HepG2 (cell line): ENCODE data around the gene VSTM2A. TPM values are rescaled to one million over a fixed set of nuclear protein-coding genes. Genes with fewer than 3 reads are reported as not detected.
A peak's percentile ranks its signal among the peaks of the same experiment; 100 is the strongest.

Experiments used
- ATM ChIP-seq: fragments of 450-650 bp; IDR thresholded peaks from 2 replicates; pipeline ENCODE4 v1.7.1; 2017; ENCODE audit warnings: mild to moderate bottlenecking, borderline replicate concordance
- CTCF ChIP-seq: sonication (generic); formaldehyde crosslinking; IDR thresholded peaks from 2 replicates; pipeline ENCODE4 v1.5.0; 2020; ENCODE audit warnings: mild to moderate bottlenecking, missing genetic modification reagents, moderate library complexity
- EP300 ChIP-seq, 3 experiments: sonication (generic) in 1 of 3; formaldehyde crosslinking in 1 of 3; IDR thresholded peaks; 2 replicates each; pipeline versions ENCODE4 v1.5.1 to v1.6.1; 2011 to 2020; ENCODE audit warnings: low read depth in 2 of 3, low read length in 2 of 3, borderline replicate concordance in 1 of 3, improper control_type of control experiment in 1 of 3, mild to moderate bottlenecking in 1 of 3, missing genetic modification reagents in 1 of 3, moderate library complexity in 1 of 3
- GFI1 ChIP-seq: sonication (generic); formaldehyde crosslinking; IDR thresholded peaks from 2 replicates; pipeline ENCODE4 v1.5.0; 2020; ENCODE audit warnings: missing genetic modification reagents, mild to moderate bottlenecking, borderline replicate concordance
- KDM5B ChIP-seq: sonication (generic); formaldehyde crosslinking; IDR thresholded peaks from 2 replicates; pipeline ENCODE4 v1.4.0; 2020; ENCODE audit warnings: missing genetic modification reagents, mild to moderate bottlenecking, borderline replicate concordance
- LRRFIP1 ChIP-seq: sonication (generic); formaldehyde crosslinking; conservative IDR thresholded peaks from 2 replicates; pipeline ENCODE4 v1.4.0; 2020; ENCODE audit warnings: missing genetic modification reagents
- MTF2 ChIP-seq: sonication (generic); formaldehyde crosslinking; IDR thresholded peaks from 2 replicates; pipeline ENCODE4 v1.5.0; 2020; ENCODE audit warnings: missing genetic modification reagents, borderline replicate concordance
- PREB ChIP-seq: sonication (generic); formaldehyde crosslinking; IDR thresholded peaks from 2 replicates; pipeline ENCODE4 v1.4.0; 2020; ENCODE audit warnings: missing genetic modification reagents
- RAD21 ChIP-seq: fragments of 450-650 bp; formaldehyde crosslinking; IDR thresholded peaks from 2 replicates; pipeline ENCODE4 v1.5.0; 2020; ENCODE audit warnings: mild to moderate bottlenecking
- SNRNP70 ChIP-seq: fragments of 200-400 bp; formaldehyde crosslinking; IDR thresholded peaks from 2 replicates; pipeline ENCODE4 v1.6.1; 2017; ENCODE audit warnings: mild to moderate bottlenecking, low read depth, low read length, moderate library complexity
- STAT5B ChIP-seq: sonication (generic); formaldehyde crosslinking; IDR thresholded peaks from 2 replicates; pipeline ENCODE4 v1.4.0; 2020; ENCODE audit warnings: missing genetic modification reagents
- TOE1 ChIP-seq: sonication (generic); formaldehyde crosslinking; IDR thresholded peaks from 2 replicates; pipeline ENCODE4 v1.4.0; 2020; ENCODE audit warnings: mild to moderate bottlenecking, missing genetic modification reagents
- ZNF124 ChIP-seq: sonication (generic); formaldehyde crosslinking; IDR thresholded peaks from 2 replicates; pipeline ENCODE4 v1.4.0; 2020; ENCODE audit warnings: missing genetic modification reagents
- ZNF180 ChIP-seq: sonication (generic); formaldehyde crosslinking; IDR thresholded peaks from 2 replicates; pipeline ENCODE4 v1.4.0; 2020; ENCODE audit warnings: low read depth, missing genetic modification reagents, borderline replicate concordance
- ZNF205 ChIP-seq: IDR thresholded peaks from 2 replicates; pipeline ENCODE4 v1.6.1; 2018; ENCODE audit warnings: missing biosample characterization, missing genetic modification reagents
- ZNF614 ChIP-seq: IDR thresholded peaks from 2 replicates; pipeline ENCODE4 v1.6.1; 2018; ENCODE audit warnings: missing biosample characterization, missing genetic modification reagents, inconsistent platforms, borderline replicate concordance
- ZNF687 ChIP-seq: sonication (generic); formaldehyde crosslinking; IDR thresholded peaks from 2 replicates; pipeline ENCODE4 v1.5.1; 2020; ENCODE audit warnings: mild to moderate bottlenecking, missing genetic modification reagents, moderate library complexity
- ZNF775 ChIP-seq: sonication (generic); formaldehyde crosslinking; IDR thresholded peaks from 2 replicates; pipeline ENCODE4 v1.4.0; 2020; ENCODE audit warnings: missing genetic modification reagents, mild to moderate bottlenecking, moderate library complexity, borderline replicate concordance
- polyA plus RNA-seq, 8 experiments: library from polyadenylated mRNA; depleted of rRNA in 3 of 8; stranded (reverse) in 7 of 8; unstranded in 1 of 8; fragments of >200 nt; fragmentation: Illumina TruSeq in 4 of 8; extraction: Trizol in 4 of 8; gene quantifications; 2 replicates each; pipeline versions ENCODE4 v1.2.1 to v1.2.3, GENCODE V29; 2011 to 2016; ENCODE audit warnings: low read depth in 4 of 8, missing spikeins in 1 of 8, mixed read lengths in 1 of 8; ENCODE audit not compliant: insufficient read depth in 1 of 8
- total RNA-seq, 5 experiments: library from RNA; depleted of rRNA; stranded (reverse); fragments of >200 nt; fragmentation: Illumina TruSeq; extraction: Trizol; gene quantifications; 2 replicates each; pipeline ENCODE4 v1.2.3, GENCODE V29; 2016; ENCODE audit warnings: low read depth in 1 of 5

The VSTM2A gene
- total and polyA plus RNA-seq, 2 of the 13 experiments (the other 11 are each of a cell fraction or from before 2014, with no cell fraction given), result not detected

GRCh38 chr7:54546081-54546985, 4.2 kb downstream of the VSTM2A start (continued):
- TF ChIP-seq ZNF205 (CRISPR knock-in tag), result no peak
- no peak for TF ChIP-seq ZNF775
- TF ChIP-seq GFI1 (CRISPR knock-in tag), result no peak
- TF ChIP-seq PREB, result no peak
- no peak for TF ChIP-seq ZNF614 (CRISPR knock-in tag)
- peak; percentile 46; the same call in 1 of the 2 replicates for TF ChIP-seq KDM5B (CRISPR knock-in tag)
- TF ChIP-seq TOE1 (CRISPR knock-in tag), result no peak
- TF ChIP-seq STAT5B (CRISPR knock-in tag), result no peak
- peak; percentile 72; the same call in 1 of the 2 replicates for TF ChIP-seq MTF2
- TF ChIP-seq ZNF124 (CRISPR knock-in tag), result no peak
- no peak for TF ChIP-seq SNRNP70
- TF ChIP-seq CTCF (CRISPR knock-in tag), result peak; percentile 71
- TF ChIP-seq ATM, result no peak
- TF ChIP-seq ZNF180 (CRISPR knock-in tag), result no peak
- no peak for TF ChIP-seq LRRFIP1
- no peak for TF ChIP-seq EP300 (IDR thresholded peaks at IDR 0.05; ENCODE audit: low read depth in 2 of 2, low read length in 2 of 2)
- no peak for TF ChIP-seq EP300 (CRISPR knock-in tag; IDR thresholded peaks at IDR 0.05; ENCODE audit: borderline replicate concordance)
- TF ChIP-seq RAD21 (CRISPR knock-in tag), result peak; percentile 41; the same call in 1 of the 2 replicates
- TF ChIP-seq ZNF687 (CRISPR knock-in tag), result peak; percentile 31; the same call in 1 of the 2 replicates
